Inflammatory macrophage treated with lipopolysaccharide for 4 hours (primary cell): ENCODE results near the gene RASD1.

Experiments used
- DNase-seq: peaks from one replicate; pipeline ENCODE4 v3.0.0-alpha.2; 2020

RASD1 gene

GRCh38 chr17:17496189-17497064 is at the start of gene RASD1:
TSS of gene RASD1 (minus strand) at chr17:17496395. CDS start at chr17:17496181, 214 bp downstream.
- peak; percentile 89 for DNase-seq

- no peak for DNase-seq
Measured at GRCh38 chr17:17545984-17546383, 49.8 kb upstream of the RASD1 start.

GRCh38 chr17:17545031-17545820 is 49.0 kb upstream of the RASD1 start:
- DNase-seq = no peak

- DNase-seq = no peak
Measured at GRCh38 chr17:17542906-17543635, 46.9 kb upstream of the RASD1 start.

DNA sequence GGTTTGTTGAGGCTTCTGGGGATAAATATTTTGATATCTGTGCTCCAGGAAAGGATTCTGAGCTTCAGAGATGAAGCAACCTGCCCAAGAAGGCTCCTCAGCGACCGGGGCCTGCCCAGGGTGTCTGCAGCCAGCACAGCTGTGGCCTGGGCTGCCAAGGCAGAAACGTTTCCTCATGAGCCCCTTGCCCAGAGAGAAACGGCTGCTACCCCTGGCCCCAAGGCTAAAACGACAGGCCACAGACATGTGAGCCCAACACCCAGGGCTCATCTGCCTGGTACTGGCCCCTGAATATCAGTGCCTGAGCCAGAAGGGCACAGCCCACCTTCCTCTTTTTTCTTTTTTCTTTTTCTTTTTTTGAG is 45.4 kb upstream of the RASD1 start:
- no peak for DNase-seq

GRCh38 chr17:17540935-17541639 is 44.9 kb upstream of the RASD1 start:
- DNase-seq = no peak

DNA sequence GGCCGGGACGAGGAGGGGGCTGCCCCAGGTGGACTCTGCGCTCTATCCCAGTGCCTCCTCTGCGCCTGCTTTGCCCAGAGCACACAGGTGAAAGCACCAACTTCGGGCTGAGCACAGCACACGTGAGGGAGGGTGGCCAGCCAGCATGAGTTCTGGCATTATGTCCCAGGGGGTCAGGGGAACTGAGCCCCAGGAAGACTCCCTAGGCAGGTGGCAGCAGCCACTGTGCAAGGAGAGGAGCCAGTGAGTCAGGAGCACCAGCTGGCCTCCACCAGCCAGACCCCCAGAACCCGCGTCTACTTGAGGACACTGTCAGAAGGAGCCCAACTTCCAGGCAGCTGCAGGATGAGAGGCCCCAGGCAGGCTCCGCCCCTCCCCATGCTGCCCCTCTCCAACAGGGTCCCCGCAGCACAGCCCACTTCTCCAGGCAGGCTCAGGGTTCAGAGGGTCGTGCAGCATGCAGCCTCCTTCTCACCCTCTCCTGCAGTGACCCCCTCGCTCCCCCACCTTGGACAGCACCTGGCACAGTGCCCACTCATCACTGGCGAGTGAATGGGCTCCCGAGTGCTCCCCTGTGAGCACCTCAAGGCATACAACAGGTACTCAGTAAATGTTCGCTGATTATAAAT is 44.2 kb upstream of the RASD1 start:
- DNase-seq = no peak

DNA sequence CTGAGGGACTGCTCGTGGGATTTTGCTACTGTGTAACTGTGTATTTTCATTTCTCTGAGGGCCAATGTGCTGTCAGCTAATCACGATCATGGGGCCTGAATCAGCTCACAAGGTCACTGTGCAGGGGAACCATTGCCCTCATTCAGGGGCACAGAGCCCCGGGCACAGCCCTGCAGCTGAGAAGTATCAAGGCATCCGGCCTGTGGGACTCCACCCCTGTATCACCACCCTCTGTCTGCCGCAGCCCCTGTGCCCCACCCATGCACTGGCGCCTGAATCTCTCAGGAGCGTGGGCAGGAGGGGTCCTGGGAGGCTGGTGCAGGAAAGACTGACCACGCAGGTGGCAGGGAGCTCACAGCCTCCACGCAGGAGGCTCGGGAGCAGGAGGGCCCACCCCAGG is 43.4 kb upstream of the RASD1 start:
- no peak for DNase-seq

DNA sequence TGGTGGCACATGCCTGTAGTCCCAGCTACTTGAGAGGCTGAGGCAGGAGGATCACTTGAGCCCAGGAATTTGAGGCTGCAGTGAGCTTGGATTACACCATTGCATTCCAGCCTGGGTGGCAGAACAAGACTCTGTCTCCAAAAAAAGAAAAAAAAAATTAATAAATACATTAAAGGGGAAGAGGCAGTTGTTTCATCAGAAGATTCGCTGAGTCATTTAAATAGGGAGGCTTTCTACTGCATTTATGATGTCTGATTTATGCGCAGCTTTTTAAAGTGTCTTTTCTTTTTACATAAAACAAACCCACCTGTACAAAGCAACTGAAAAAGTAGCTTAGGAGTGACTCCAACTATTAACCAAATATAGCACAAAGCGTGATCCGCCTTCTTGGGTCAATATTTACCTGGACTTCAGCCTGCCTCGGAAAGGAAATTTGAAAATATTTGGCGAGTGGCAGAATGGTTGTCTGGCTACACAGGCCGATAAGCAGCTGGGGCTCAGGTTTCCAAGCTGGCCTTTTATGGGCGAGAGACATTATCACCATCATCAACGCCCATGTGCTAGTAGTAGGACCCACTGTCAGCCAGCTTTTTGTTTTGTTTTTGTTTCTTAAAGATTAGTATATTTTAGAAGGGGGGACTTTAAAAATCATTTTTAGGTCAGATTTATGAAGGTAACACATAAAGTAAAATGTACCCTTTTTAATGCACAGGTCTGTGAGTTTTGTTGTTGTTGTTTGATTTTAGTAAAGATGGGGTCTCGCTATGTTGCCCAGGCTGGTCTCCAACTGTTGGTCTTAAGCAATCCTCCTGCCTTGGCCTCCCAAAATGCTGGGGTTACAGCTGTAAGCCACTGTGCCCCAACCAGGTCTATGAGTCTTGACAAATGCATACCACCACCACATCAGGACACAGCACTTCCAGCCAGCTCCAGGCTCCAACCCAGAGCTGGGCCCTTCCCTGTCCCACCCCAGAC is 42.5 kb upstream of the RASD1 start:
- peak; percentile 15 for DNase-seq

- no peak for DNase-seq
Measured at GRCh38 chr17:17537311-17538099, 41.3 kb upstream of the RASD1 start.

GRCh38 chr17:17536702-17537101 is 40.5 kb upstream of the RASD1 start:
- no peak for DNase-seq

DNA sequence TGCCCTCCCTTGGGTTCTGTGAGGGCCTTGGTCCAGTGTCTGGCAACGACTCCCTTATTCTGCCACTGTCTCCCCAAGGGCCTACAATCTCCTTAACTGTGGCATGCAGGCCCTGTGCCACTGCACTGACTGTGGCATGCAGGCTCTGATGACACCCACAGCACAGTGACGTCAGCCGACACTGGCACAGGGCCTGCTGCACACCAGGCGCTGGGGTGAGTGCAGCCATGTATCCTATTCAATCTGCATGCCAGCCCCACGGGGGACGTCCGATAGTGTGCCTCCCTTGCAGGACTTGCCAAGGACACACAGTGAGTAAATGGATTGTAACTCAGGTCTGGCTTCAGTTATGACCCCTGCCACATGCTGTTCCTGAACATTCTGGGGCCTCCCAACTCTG is 39.8 kb upstream of the RASD1 start:
- DNase-seq = no peak

DNA sequence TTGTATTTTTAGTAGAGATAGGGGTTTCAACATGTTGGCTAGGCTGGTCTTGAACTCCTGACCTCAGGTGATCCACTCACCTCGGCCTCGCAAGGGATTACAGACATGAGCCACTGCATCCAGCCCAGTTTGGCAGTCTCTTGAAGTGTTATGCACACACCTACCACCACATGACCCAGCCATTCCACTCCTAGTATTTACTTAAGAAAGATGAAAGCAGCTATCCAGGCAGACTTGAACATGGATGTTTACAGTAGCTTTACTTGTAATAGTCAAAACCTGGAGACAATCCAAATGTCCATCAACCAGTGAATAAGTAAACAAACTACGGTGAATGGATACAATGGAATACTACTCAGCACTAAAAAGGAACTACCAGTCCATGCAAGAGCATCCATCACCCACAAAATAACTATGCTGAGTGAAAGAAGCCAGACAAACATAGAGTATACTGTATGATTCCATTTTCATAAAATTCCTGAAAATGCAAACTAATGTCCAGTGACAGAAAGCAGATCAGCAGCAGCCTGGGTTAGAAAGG is 37.8 kb upstream of the RASD1 start:
- DNase-seq = no peak

GRCh38 chr17:17532991-17533390 is 36.8 kb upstream of the RASD1 start:
- DNase-seq = no peak

DNA sequence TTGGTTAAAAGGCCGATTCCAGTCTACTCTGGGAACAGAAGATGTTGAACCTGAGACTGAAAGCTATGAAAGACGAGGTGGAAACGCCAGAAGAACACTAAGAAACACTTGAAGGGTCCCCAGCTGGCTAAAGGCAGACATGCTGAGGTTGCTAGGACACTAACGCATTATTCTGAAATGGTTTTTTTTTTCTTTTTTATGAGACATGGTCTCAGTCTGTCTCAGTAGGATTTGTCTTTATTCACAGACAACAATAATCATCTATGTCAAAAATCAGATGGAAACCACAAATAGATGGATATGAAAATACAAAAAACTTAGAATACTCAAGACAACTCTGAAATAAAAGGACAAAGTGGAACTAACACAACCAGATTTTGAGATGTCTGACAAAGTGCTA is 35.0 kb upstream of the RASD1 start:
- no peak for DNase-seq

DNA sequence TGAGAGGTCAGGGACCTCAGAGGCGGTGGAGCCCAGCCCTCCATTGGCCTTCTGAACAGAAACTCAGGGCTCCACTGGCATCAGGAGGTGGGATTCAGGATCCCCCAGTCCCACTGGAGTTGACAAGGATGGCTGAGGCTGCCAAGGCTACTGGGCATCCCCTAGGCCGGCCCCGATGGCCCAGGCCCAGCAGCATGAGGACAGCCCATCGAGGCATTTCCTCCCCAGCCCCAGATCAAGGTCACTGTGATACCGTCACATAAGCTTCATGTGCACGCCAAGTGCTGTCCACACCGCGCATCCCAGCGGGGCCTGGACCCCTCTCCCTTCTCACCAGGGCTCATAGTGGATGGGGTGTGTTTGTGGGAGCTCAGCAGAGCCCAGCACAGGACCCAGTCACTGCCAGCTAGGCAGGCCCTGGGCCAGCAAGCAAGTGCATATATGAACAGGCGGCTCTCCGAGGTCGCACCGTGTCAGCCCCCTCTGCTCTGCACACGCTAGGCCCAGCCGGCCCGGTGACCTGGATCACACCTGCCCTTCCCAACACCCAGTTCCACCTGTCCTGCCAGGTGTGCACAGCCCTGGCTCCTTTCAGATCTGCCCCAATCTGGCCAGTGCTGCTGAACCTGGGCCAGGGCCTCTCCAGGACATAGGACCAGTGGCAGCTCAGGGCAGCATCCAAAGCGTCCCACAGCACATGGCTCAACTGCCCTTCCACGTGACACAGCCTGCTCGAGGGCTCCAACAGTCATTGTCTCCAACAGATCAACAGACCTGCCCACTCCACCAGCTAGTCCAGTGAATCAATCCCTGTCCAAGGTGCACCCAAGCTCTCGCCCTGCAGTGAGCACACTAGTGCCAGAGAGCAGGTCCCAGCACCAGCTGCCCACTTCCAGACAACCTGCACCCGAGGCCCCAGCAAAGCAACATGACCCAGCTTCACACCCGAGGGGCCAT is 32.8 kb upstream of the RASD1 start:
- DNase-seq = no peak

GRCh38 chr17:17527956-17528500 is 31.8 kb upstream of the RASD1 start:
- DNase-seq = no peak

DNA sequence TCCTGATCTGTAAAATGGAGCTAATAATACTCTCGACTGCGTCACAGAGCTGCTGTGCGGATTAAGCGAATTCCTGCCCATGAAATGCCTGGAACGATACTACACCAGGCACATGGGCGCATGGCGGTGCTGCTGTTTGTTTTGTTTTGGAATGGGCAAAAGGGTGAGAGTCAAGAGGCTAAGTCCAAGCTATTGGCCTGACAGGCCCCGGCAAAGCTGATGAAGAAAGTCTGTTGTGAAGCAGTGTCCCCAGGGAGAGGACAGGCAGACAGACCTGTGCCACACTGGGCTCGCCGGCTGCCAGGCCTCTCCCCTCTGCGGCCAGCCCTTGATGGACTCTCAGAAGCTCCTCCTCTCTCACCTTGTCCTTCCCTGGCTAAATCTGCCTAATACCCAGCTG is 31.3 kb upstream of the RASD1 start:
- DNase-seq = no peak
